Measurements from ENCODE around the gene CAPN10.

GRCh38 chr2:240585681-240586197, 795 bp upstream of the CAPN10 start:
- TF ChIP-seq POLR2AphosphoS5 (IDR thresholded peaks at IDR 0.05; ENCODE audit: borderline replicate concordance, low read depth, low read length), result no peak
- no peak for TF ChIP-seq EZH2 (IDR thresholded peaks at IDR 0.05)
